Mammary epithelial cell (primary cell): ENCODE results near the gene ZNF385A.

Source experiments
- EZH2 ChIP-seq: IDR thresholded peaks from 2 replicates; pipeline ENCODE4 v1.6.1; 2012; ENCODE audit warnings: low read length, inconsistent platforms, borderline replicate concordance
- TF ChIP-seq, protein P1 (sequence below), 2 donors: IDR thresholded peaks in 1 of 2; conservative IDR thresholded peaks in 1 of 2; 2 replicates each; pipeline ENCODE4 v1.5.1; 2011 to 2012; ENCODE audit warnings: inconsistent platforms in 2 of 2, low read length in 2 of 2, mild to moderate bottlenecking in 2 of 2, control low read depth in 1 of 2, low read depth in 1 of 2; ENCODE audit not compliant: insufficient read depth in 1 of 2; ENCODE audit errors: extremely low read depth in 1 of 2

DNA sequence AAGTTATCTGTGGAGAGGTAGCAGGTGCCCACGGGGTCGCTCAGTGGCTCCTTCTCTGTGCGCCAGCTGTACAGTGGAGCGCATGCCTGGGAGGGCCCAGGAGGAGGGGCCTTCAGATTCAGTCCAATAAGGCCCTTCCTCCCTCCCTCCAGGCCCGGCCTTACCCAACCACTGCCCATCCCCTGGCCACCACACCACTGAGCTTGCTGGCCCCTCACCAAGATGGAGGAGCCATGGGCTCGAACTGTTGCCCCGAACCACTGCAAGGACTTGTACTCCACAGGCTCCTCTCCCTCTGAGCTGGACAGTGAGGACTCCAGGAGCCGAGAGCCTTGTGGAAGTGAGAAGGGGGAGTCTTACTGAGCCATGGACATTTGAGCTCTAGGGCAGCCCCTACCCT, 24.7 kb upstream of the ZNF385A start:
- TF ChIP-seq, protein P1, sequence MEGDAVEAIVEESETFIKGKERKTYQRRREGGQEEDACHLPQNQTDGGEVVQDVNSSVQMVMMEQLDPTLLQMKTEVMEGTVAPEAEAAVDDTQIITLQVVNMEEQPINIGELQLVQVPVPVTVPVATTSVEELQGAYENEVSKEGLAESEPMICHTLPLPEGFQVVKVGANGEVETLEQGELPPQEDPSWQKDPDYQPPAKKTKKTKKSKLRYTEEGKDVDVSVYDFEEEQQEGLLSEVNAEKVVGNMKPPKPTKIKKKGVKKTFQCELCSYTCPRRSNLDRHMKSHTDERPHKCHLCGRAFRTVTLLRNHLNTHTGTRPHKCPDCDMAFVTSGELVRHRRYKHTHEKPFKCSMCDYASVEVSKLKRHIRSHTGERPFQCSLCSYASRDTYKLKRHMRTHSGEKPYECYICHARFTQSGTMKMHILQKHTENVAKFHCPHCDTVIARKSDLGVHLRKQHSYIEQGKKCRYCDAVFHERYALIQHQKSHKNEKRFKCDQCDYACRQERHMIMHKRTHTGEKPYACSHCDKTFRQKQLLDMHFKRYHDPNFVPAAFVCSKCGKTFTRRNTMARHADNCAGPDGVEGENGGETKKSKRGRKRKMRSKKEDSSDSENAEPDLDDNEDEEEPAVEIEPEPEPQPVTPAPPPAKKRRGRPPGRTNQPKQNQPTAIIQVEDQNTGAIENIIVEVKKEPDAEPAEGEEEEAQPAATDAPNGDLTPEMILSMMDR (conservative IDR thresholded peaks at IDR 0.05 in 1 of 2, IDR thresholded peaks at IDR 0.05 in 1 of 2; ENCODE audit: extremely low read depth in 1 of 2, insufficient read depth in 1 of 2, low read depth in 1 of 2, low read length in 2 of 2): no peak
- no peak for TF ChIP-seq EZH2
